WTC11 (cell line): ENCODE results near the gene ITPR1.

Source experiments
- TF ChIP-seq, protein P1 (sequence below): sonication (generic); formaldehyde crosslinking; IDR thresholded peaks from 2 replicates; pipeline ENCODE4 v1.8.0; 2022; ENCODE audit warnings: mild to moderate bottlenecking, missing genetic modification reagents
- TF ChIP-seq, protein P2 (sequence below): fragments of 200-600 bp; IDR thresholded peaks from 2 replicates; pipeline ENCODE4 v1.8.0; 2022; ENCODE audit warnings: antibody characterized with exemption

DNA sequence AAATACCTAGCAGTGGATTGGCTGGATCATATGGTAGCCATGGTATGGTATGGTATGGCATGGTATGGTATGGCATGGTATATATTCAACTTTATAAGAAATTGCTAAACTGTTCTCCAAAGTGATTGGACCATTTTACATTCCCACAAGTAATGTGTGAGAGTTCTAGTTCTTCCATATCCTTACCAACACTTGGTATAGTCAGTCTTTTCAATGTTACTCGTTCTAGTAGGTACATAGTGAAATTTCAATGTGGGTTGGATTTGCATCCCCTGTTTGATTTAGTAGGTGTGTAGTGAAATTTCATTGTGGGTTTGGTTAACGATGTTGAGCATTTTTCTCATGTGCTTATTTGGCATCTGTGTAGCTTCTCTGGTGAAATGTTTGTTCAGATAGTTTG, 154.3 kb downstream of the ITPR1 start:
- TF ChIP-seq, protein P1, sequence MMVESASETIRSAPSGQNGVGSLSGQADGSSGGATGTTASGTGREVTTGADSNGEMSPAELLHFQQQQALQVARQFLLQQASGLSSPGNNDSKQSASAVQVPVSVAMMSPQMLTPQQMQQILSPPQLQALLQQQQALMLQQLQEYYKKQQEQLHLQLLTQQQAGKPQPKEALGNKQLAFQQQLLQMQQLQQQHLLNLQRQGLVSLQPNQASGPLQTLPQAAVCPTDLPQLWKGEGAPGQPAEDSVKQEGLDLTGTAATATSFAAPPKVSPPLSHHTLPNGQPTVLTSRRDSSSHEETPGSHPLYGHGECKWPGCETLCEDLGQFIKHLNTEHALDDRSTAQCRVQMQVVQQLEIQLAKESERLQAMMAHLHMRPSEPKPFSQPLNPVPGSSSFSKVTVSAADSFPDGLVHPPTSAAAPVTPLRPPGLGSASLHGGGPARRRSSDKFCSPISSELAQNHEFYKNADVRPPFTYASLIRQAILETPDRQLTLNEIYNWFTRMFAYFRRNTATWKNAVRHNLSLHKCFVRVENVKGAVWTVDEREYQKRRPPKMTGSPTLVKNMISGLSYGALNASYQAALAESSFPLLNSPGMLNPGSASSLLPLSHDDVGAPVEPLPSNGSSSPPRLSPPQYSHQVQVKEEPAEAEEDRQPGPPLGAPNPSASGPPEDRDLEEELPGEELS (CRISPR knock-in tag) = no peak
- TF ChIP-seq, protein P2, sequence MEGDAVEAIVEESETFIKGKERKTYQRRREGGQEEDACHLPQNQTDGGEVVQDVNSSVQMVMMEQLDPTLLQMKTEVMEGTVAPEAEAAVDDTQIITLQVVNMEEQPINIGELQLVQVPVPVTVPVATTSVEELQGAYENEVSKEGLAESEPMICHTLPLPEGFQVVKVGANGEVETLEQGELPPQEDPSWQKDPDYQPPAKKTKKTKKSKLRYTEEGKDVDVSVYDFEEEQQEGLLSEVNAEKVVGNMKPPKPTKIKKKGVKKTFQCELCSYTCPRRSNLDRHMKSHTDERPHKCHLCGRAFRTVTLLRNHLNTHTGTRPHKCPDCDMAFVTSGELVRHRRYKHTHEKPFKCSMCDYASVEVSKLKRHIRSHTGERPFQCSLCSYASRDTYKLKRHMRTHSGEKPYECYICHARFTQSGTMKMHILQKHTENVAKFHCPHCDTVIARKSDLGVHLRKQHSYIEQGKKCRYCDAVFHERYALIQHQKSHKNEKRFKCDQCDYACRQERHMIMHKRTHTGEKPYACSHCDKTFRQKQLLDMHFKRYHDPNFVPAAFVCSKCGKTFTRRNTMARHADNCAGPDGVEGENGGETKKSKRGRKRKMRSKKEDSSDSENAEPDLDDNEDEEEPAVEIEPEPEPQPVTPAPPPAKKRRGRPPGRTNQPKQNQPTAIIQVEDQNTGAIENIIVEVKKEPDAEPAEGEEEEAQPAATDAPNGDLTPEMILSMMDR = no peak
